ENCODE results near the gene PRICKLE3.

The PRICKLE3 gene

GRCh38 chrX:49208399-49208798 lies 22.2 kb upstream of the PRICKLE3 start:
- DNase-seq (no peak), ATAC-seq (no peak)

- DNase-seq (no peak), ATAC-seq (no peak)
Observed at GRCh38 chrX:49206543-49206942, 20.4 kb upstream of the PRICKLE3 start.

GRCh38 chrX:49205443-49205842 lies 19.3 kb upstream of the PRICKLE3 start:
- no peak for DNase-seq
- ATAC-seq = no peak

- ATAC-seq (no peak), DNase-seq (no peak)
Observed at GRCh38 chrX:49204709-49205108, 18.5 kb upstream of the PRICKLE3 start.

- no peak for ATAC-seq
- no peak for DNase-seq
Observed at GRCh38 chrX:49204017-49204416, 17.8 kb upstream of the PRICKLE3 start.

GRCh38 chrX:49203536-49203935 lies 17.4 kb upstream of the PRICKLE3 start:
- ATAC-seq = no peak

GRCh38 chrX:49202022-49202421 lies 15.8 kb upstream of the PRICKLE3 start:
- DNase-seq = no peak
- ATAC-seq = no peak

More at GRCh38 chrX:49203536-49203935, 17.4 kb upstream of the PRICKLE3 start:
- no peak for DNase-seq

- DNase-seq (peak; percentile 88), ATAC-seq (peak; percentile 96)
Observed at GRCh38 chrX:49199906-49200771, 14.0 kb upstream of the PRICKLE3 start, which contains the start of gene SYP. Gene SYP, minus strand, starts transcription at chrX:49200193. Its CDS starts 7 bp downstream, at chrX:49200186.

- DNase-seq = no peak
- ATAC-seq = no peak
Observed at GRCh38 chrX:49199315-49199595, 13.1 kb upstream of the PRICKLE3 start.

- ATAC-seq (no peak), DNase-seq (no peak)
Observed at GRCh38 chrX:49198540-49199314, 12.6 kb upstream of the PRICKLE3 start.

- DNase-seq = no peak
- ATAC-seq = no peak
Observed at GRCh38 chrX:49197543-49198087, 11.4 kb upstream of the PRICKLE3 start.

- ATAC-seq (no peak), DNase-seq (no peak)
Observed at GRCh38 chrX:49193542-49193964, 7.4 kb upstream of the PRICKLE3 start.

GRCh38 chrX:49192722-49193328 lies 6.7 kb upstream of the PRICKLE3 start:
- ATAC-seq (no peak), DNase-seq (peak; percentile 56)

- peak; percentile 34 for DNase-seq
- ATAC-seq = peak; percentile 8
Observed at GRCh38 chrX:49191574-49192011, 5.4 kb upstream of the PRICKLE3 start.

GRCh38 chrX:49190821-49191573 lies 4.8 kb upstream of the PRICKLE3 start:
- DNase-seq (peak; percentile 77), ATAC-seq (peak; percentile 91)

- DNase-seq (no peak), ATAC-seq (no peak)
Observed at GRCh38 chrX:49189606-49190005, 3.4 kb upstream of the PRICKLE3 start.

GRCh38 chrX:49188468-49189076 lies 2.4 kb upstream of the PRICKLE3 start:
- no peak for DNase-seq
- no peak for ATAC-seq

GRCh38 chrX:49187526-49187925 lies 1.4 kb upstream of the PRICKLE3 start:
- no peak for ATAC-seq

GRCh38 chrX:49187028-49187394 lies 838 bp upstream of the PRICKLE3 start:
- no peak for ATAC-seq
- DNase-seq = no peak

More at GRCh38 chrX:49187526-49187925, 1.4 kb upstream of the PRICKLE3 start:
- DNase-seq = no peak

GRCh38 chrX:49184294-49185281 lies 1.6 kb downstream of the PRICKLE3 start:
- DNase-seq = peak; percentile 54

More at GRCh38 chrX:49184294-49185281, 1.6 kb downstream of the PRICKLE3 start:
- ATAC-seq = peak; percentile 67
